ENCODE measurements around the gene PRPF18. TPM values are rescaled to one million over a fixed set of nuclear protein-coding genes. Genes with fewer than 3 reads are reported as not detected.
A peak's percentile ranks its signal among the peaks of the same experiment; 100 is the strongest.

PRPF18 gene
- total RNA-seq, 5 donors from 2014 or later (not counting 1 experiment from before 2014, with no cell fraction given), result 24.5 to 28.0 (median 25.9) TPM

DNA sequence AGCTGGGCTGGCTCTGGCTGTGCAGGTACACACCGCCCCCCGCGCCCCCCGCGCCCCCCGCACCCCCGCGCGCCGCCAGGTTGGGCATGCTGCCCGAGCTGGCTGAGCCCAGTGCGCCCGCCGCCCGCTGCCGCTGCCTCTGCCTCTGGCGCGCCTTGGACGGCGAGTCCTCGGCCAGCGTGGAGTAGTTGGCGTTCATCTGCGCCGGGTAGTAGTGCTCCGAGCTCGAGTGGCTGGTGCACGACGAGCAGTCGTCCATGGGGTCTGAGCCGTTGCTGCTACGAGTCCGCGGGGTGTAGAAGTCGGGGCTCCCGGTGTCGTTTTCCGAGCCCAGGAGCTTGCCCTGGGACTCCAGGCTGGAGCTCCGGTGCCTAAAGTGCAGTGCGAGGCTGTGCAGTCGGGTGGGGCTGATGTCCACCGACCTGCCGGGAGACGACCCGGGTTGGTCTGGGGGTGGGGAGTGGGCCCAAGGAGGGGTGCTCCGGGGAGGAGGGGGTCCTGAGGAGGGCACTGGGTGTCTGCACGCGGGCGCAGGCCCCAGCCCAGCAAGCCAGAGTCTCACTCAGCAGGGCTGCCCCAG lies 70.4 kb downstream of the PRPF18 start:
- Mint-ChIP-seq H3K4me3 (no peak overlapping the region), H3K27ac (no peak overlapping the region), H3K4me1 (peaks cover 9 to 21% (median 11%) of the 10 kb centered on the region in 3 donors), H3K36me3 (peaks cover 7% of the 10 kb centered on the region), H3K9me3 (no peaks in the 10 kb centered on the region), H3K27me3 (no peaks in the 10 kb centered on the region)
- no peak for ATAC-seq (replicated peaks in 1 of 4)
- CTCF ChIA-PET, result interaction anchor here in 1 of 2 donors (0.6 to 0.7 kb wide), 2 partner anchors 130 to 871 kb away, joined by 4 to 7 read pairs; no protein-coding TSS in a partner anchor
- no peak overlapping the region for H3K4me3 ChIP-seq (ENCODE audit: control insufficient read depth in 1 of 2, extremely low read depth in 1 of 2, low read length in 1 of 2)
- H3K36me3 ChIP-seq (ENCODE audit: control insufficient read depth in 2 of 2, extremely low read depth in 1 of 2, insufficient read depth in 1 of 2, low read length in 1 of 2), result no peaks in the 10 kb centered on the region
- no peak overlapping the region for H3K27ac ChIP-seq (ENCODE audit: low read length)
- 98% methylated on average over 39 of the region's 49 CpGs for WGBS (ENCODE audit: insufficient coverage)
- peaks cover 9 to 20% of the 10 kb centered on the region in 2 experiments for H3K4me1 ChIP-seq (ENCODE audit: control insufficient read depth in 1 of 2, extremely low read depth in 1 of 2, insufficient read depth in 2 of 2, low read length in 2 of 2)
- H3K27me3 ChIP-seq (replicated peaks in 1 of 2; ENCODE audit: control insufficient read depth in 2 of 2, extremely low read depth in 1 of 2, insufficient read depth in 2 of 2, low read length in 1 of 2), result peaks cover 0 to 6% of the 10 kb centered on the region in 2 experiments
- no peak for DNase-seq
- POLR2A ChIA-PET, result interaction anchor here in 1 of 2 donors (0.6 kb wide), 1 partner anchor 130 kb away, joined by 4 read pairs; no protein-coding TSS in a partner anchor
- H3K9me3 ChIP-seq, result no peaks in the 10 kb centered on the region

DNA sequence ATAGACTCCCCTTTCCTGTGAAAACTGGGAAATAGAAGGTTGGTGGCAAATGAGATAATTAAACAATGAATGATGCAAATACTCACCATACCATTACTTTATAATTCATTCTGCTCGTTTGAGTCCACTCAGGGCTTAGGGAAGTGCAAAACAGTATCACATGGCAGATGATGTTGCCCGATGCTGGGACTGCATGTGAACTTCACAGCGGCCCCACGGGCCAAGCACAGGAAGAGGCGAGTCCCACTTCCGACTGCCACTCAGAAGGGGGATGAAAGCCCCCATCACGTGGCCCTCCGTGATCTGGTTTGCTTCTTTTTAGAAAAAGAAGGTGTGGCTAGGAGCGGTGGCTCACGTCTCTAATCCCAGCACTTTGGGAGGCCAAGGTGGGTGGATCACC lies 71.5 kb downstream of the PRPF18 start:
- peak in 8 of 35 experiments; percentile 7 to 31 (median 16) for DNase-seq
- Histone ChIP-seq H3K36me3 (ENCODE audit: control insufficient read depth in 2 of 2, extremely low read depth in 1 of 2, insufficient read depth in 1 of 2, low read length in 1 of 2) (no peaks in the 10 kb centered on the region), H3K4me1 (ENCODE audit: control insufficient read depth in 1 of 2, extremely low read depth in 1 of 2, insufficient read depth in 2 of 2, low read length in 2 of 2) (peaks cover 9 to 20% of the 10 kb centered on the region in 2 experiments), H3K27ac (ENCODE audit: low read length) (no peak overlapping the region), H3K9me3 (no peaks in the 10 kb centered on the region), H3K4me3 (ENCODE audit: control insufficient read depth in 1 of 2, extremely low read depth in 1 of 2, low read length in 1 of 2) (no peak overlapping the region), H3K27me3 (replicated peaks in 1 of 2; ENCODE audit: control insufficient read depth in 2 of 2, extremely low read depth in 1 of 2, insufficient read depth in 2 of 2, low read length in 1 of 2) (peaks cover 0 to 6% of the 10 kb centered on the region in 2 experiments)
- CTCF ChIA-PET, result no interaction called here
- peaks cover 7% of the 10 kb centered on the region for H3K36me3 Mint-ChIP-seq
- POLR2A ChIA-PET, result no interaction called here
- no peak overlapping the region for H3K27ac Mint-ChIP-seq
- H3K4me3 Mint-ChIP-seq, result peak overlapping the region in 1 of 3 donors; percentile 45
- H3K27me3 Mint-ChIP-seq, result no peaks in the 10 kb centered on the region
- WGBS (ENCODE audit: insufficient coverage), result 55% methylated on average over 5 of the region's 10 CpGs
- peak in 3 of 4 experiments; percentile 29 to 55 (median 39) for ATAC-seq (replicated peaks in 1 of 4)
- peaks cover 9 to 21% (median 11%) of the 10 kb centered on the region in 3 donors for H3K4me1 Mint-ChIP-seq
- no peaks in the 10 kb centered on the region for H3K9me3 Mint-ChIP-seq

DNA sequence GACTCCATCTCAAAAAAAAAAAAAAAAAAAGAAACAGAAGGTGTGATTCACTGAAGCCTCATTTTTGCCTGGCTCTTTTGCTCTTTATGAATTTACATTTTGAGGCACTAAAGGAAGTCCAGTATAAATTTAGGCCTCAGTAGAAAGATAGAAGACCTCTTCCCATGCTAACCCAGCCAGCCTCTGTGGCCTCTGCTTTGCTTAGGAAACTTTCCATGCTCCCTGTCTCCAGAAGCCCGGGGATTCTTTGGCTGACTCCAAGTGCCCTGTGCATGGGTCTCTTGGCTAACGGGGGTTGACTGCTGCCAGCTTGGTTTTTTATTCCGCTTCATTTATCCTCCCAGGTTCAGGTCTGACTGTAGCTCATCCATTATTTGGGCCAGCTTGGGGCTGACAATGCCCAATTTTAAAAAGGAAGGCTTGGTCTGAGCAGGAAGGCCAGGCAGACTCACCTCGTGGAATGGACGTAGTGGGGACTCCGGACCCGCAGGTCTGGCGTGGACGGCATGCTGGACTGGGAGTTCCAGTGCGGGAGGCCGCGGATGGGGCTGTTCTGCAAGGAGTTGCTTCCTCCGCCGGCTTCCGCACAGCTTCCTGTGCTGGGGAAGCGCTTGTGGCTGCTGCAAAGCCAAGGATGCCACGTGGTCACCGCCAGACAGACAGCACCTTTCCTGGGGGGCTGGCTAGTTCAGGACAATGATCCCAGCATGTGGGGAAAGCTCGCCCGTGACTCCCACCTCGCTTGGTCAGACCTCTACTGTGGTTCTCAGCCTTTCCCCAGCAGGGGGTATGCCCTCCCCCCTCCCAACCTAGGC lies 72.3 kb downstream of the PRPF18 start:
- Histone ChIP-seq H3K4me1 (ENCODE audit: control insufficient read depth in 1 of 2, extremely low read depth in 1 of 2, insufficient read depth in 2 of 2, low read length in 2 of 2) (peaks cover 9 to 20% of the 10 kb centered on the region in 2 experiments), H3K9me3 (no peaks in the 10 kb centered on the region), H3K36me3 (ENCODE audit: control insufficient read depth in 2 of 2, extremely low read depth in 1 of 2, insufficient read depth in 1 of 2, low read length in 1 of 2) (no peaks in the 10 kb centered on the region), H3K27me3 (replicated peaks in 1 of 2; ENCODE audit: control insufficient read depth in 2 of 2, extremely low read depth in 1 of 2, insufficient read depth in 2 of 2, low read length in 1 of 2) (peaks cover 0 to 6% of the 10 kb centered on the region in 2 experiments), H3K4me3 (ENCODE audit: control insufficient read depth in 1 of 2, extremely low read depth in 1 of 2, low read length in 1 of 2) (peak overlapping the region in 1 of 2 donors; percentile 35), H3K27ac (ENCODE audit: low read length) (no peak overlapping the region)
- 49% methylated on average over 21 of the region's 21 CpGs for WGBS (ENCODE audit: insufficient coverage)
- peak in 2 of 35 experiments; percentile 11 to 16 for DNase-seq
- peak in 1 of 4 experiments; percentile 42 for ATAC-seq (replicated peaks in 1 of 4)
- peaks cover 9 to 21% (median 11%) of the 10 kb centered on the region in 3 donors for H3K4me1 Mint-ChIP-seq
- H3K27ac Mint-ChIP-seq, result no peak overlapping the region
- no peaks in the 10 kb centered on the region for H3K9me3 Mint-ChIP-seq
- H3K36me3 Mint-ChIP-seq, result peaks cover 4% of the 10 kb centered on the region
- H3K4me3 Mint-ChIP-seq, result peak overlapping the region in 1 of 3 donors; percentile 45
- H3K27me3 Mint-ChIP-seq, result no peaks in the 10 kb centered on the region
- CTCF ChIA-PET, result interaction anchor here (0.6 to 1.7 kb wide), 6 partner anchors 17 to 884 kb away, joined by 3 to 18 read pairs (median 5); no protein-coding TSS in a partner anchor
- POLR2A ChIA-PET, result interaction anchor here in 1 of 2 donors (0.7 kb wide), 1 partner anchor 225 kb away, joined by 11 read pairs; no protein-coding TSS in a partner anchor

DNA sequence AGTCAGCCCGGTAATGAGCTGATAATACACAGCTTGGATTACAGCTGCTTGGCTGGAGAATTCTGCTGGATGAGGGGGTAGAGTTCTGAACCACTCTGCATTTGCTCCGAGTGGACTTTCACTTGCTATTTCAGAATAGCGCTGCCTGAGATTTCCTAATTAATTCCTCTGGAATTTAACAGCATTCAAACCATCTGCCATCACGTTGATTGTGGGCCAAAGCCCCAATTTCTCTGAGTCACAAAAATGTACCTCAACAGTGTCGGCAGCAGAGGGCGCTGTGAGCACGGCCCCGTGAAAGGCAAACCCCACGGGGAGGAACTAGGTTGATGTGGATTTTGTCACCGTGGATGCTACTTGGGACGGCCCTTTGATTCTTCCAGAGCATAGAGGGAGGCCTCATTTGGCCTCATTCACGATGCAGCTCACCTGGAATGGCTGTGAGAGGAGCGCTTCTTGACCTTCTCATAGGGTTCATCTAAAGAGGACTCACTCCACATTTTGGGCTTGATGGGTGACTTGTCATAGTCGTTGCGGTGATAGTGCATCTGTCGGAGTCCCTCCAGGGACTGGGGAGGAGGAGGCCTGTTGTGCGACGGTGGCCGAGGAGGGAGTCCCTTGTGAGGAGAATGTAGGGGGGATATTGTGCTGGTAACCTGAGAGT lies 73.3 kb downstream of the PRPF18 start:
- ATAC-seq (replicated peaks in 1 of 4) (peak; percentile 44 to 65 (median 58)), DNase-seq (peak; percentile 23 to 77 (median 61))
- peaks cover 9 to 20% of the 10 kb centered on the region in 2 experiments for H3K4me1 ChIP-seq (ENCODE audit: control insufficient read depth in 1 of 2, extremely low read depth in 1 of 2, insufficient read depth in 2 of 2, low read length in 2 of 2)
- CTCF ChIA-PET, result interaction anchor here (0.6 to 1.7 kb wide), 5 partner anchors 20 to 884 kb away, joined by 3 to 18 read pairs (median 6); no protein-coding TSS in a partner anchor
- H3K4me3 ChIP-seq (ENCODE audit: control insufficient read depth in 1 of 2, extremely low read depth in 1 of 2, low read length in 1 of 2), result peak overlapping the region in 1 of 2 donors; percentile 35
- H3K27ac ChIP-seq (ENCODE audit: low read length), result no peak overlapping the region
- POLR2A ChIA-PET, result interaction anchor here in 1 of 2 donors (0.5 to 0.7 kb wide), 2 partner anchors 125 to 226 kb away, joined by 7 to 11 read pairs; no protein-coding TSS in a partner anchor
- H3K9me3 Mint-ChIP-seq, result no peaks in the 10 kb centered on the region
- no peaks in the 10 kb centered on the region for H3K27me3 Mint-ChIP-seq
- H3K27me3 ChIP-seq (replicated peaks in 1 of 2; ENCODE audit: control insufficient read depth in 2 of 2, extremely low read depth in 1 of 2, insufficient read depth in 2 of 2, low read length in 1 of 2), result peaks cover 0 to 6% of the 10 kb centered on the region in 2 experiments
- no peak overlapping the region for H3K27ac Mint-ChIP-seq
- peaks cover 2% of the 10 kb centered on the region for H3K36me3 Mint-ChIP-seq
- no peaks in the 10 kb centered on the region for H3K36me3 ChIP-seq (ENCODE audit: control insufficient read depth in 2 of 2, extremely low read depth in 1 of 2, insufficient read depth in 1 of 2, low read length in 1 of 2)
- WGBS (ENCODE audit: insufficient coverage), result 12% methylated on average over 10 of the region's 19 CpGs
- H3K4me3 Mint-ChIP-seq, result peak overlapping the region in 1 of 3 donors; percentile 45
- H3K4me1 Mint-ChIP-seq, result peaks cover 9 to 21% (median 11%) of the 10 kb centered on the region in 3 donors
- no peaks in the 10 kb centered on the region for H3K9me3 ChIP-seq

DNA sequence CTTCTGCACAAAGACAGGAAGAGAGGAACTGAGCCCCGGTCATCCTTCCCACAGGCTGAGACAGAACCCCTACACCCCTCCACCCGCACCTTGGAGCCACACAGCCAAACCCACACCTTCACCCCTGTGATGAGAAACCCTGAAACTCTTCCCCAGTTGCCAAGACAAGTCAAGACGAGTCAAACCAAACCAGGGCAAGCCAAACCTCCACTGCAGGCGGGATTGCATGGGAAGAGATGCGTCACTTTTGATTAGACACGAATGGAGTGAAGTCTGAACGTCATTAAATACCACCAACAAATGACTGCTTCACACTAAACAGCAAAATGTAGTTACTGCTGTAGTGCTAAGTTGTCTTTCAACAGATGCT lies 73.8 kb downstream of the PRPF18 start:
- WGBS (ENCODE audit: insufficient coverage), result 55% methylated on average over 2 of the region's 7 CpGs
- Mint-ChIP-seq H3K27me3 (no peaks in the 10 kb centered on the region), H3K4me1 (peaks cover 9 to 21% (median 11%) of the 10 kb centered on the region in 3 donors), H3K27ac (no peak overlapping the region), H3K9me3 (no peaks in the 10 kb centered on the region), H3K36me3 (peaks cover 2% of the 10 kb centered on the region), H3K4me3 (no peak overlapping the region)
- Histone ChIP-seq H3K27me3 (replicated peaks in 1 of 2; ENCODE audit: control insufficient read depth in 2 of 2, extremely low read depth in 1 of 2, insufficient read depth in 2 of 2, low read length in 1 of 2) (peaks cover 0 to 6% of the 10 kb centered on the region in 2 experiments), H3K9me3 (no peaks in the 10 kb centered on the region), H3K27ac (ENCODE audit: low read length) (no peak overlapping the region), H3K4me3 (ENCODE audit: control insufficient read depth in 1 of 2, extremely low read depth in 1 of 2, low read length in 1 of 2) (no peak overlapping the region), H3K36me3 (ENCODE audit: control insufficient read depth in 2 of 2, extremely low read depth in 1 of 2, insufficient read depth in 1 of 2, low read length in 1 of 2) (no peaks in the 10 kb centered on the region), H3K4me1 (ENCODE audit: control insufficient read depth in 1 of 2, extremely low read depth in 1 of 2, insufficient read depth in 2 of 2, low read length in 2 of 2) (peaks cover 9 to 20% of the 10 kb centered on the region in 2 experiments)
- ChIA-PET CTCF (interaction anchor here in 1 of 2 donors (1.3 to 1.7 kb wide), 2 partner anchors 20 to 116 kb away, joined by 3 to 18 read pairs; no protein-coding TSS in a partner anchor), POLR2A (no interaction called here)
- no peak for ATAC-seq (replicated peaks in 1 of 4)
- no peak for DNase-seq

All from T-cell (primary cell).